Kidney (tissue), 14 donors: ENCODE data around the gene CACNB1. TPM values are rescaled to one million over a fixed set of nuclear protein-coding genes. Genes with fewer than 3 reads are reported as not detected.

ENCODE experiments used
- DNase-seq, 5 donors: peaks; one replicate each; pipeline ENCODE4 v3.0.0-alpha.2; 2013 to 2020
- FAIRE-seq: peaks from 2 replicates; lab custom pipeline; 2012; peaks lifted over from hg19 to GRCh38; lab: Jason Lieb, UNC
- H3K27ac ChIP-seq, 2 donors: one replicate each; pipeline ENCODE4 v1.7.0; 2013; ENCODE audit warnings: low read depth in 2 of 2, low read length in 2 of 2, inconsistent platforms in 1 of 2
- H3K27me3 ChIP-seq: one replicate; pipeline ENCODE4 v1.7.1; 2013; ENCODE audit warnings: low read length, inconsistent platforms; ENCODE audit not compliant: control insufficient read depth, insufficient read depth
- H3K36me3 ChIP-seq, 3 donors: one replicate each; pipeline versions ENCODE4 v1.7.0 to v1.7.1; 2013; ENCODE audit warnings: low read length in 3 of 3, control low read depth in 1 of 3, inconsistent platforms in 1 of 3; ENCODE audit not compliant: insufficient read depth in 3 of 3, control insufficient read depth in 2 of 3
- H3K4me1 ChIP-seq, 3 donors: one replicate each; pipeline versions ENCODE4 v1.7.0 to v1.7.1; 2013; ENCODE audit warnings: low read length in 3 of 3, inconsistent platforms in 1 of 3, low read depth in 1 of 3; ENCODE audit not compliant: control insufficient read depth in 2 of 3, insufficient read depth in 2 of 3
- H3K4me3 ChIP-seq, 3 donors: one replicate each; pipeline versions ENCODE4 v1.7.0 to v1.8.1; 2013; ENCODE audit warnings: low read length in 3 of 3, control low read depth in 1 of 3, inconsistent platforms in 1 of 3
- H3K9ac ChIP-seq, 3 donors: one replicate each; pipeline versions ENCODE4 v1.7.0 to v1.7.1; 2013; ENCODE audit warnings: low read length in 3 of 3, control low read depth in 1 of 3, inconsistent platforms in 1 of 3
- H3K9me3 ChIP-seq, 3 donors: one replicate each; pipeline versions ENCODE4 v1.7.0 to v1.7.1; 2013; ENCODE audit warnings: low read length in 3 of 3, control low read depth in 1 of 3, inconsistent platforms in 1 of 3; ENCODE audit not compliant: control insufficient read depth in 2 of 3, insufficient read depth in 1 of 3
- intact Hi-C: fragments of 100-400 bp; cut with DNase I; formaldehyde crosslinking; loops from one replicate; pipeline ENCODE4 v1.11.1; 2022
- polyA plus RNA-seq: library from polyadenylated mRNA; stranded (reverse); fragments of 350-450 nt; fragmentation: Illumina TruSeq; extraction: RNeasy Lipid Tissue Mini Kit (QIAGEN cat#74804); gene quantifications from one replicate; pipeline ENCODE4 v1.2.3, GENCODE V29; 2014; ENCODE audit warnings: low read depth, low replicate concordance; ENCODE audit not compliant: insufficient read depth
- total RNA-seq: library from RNA; stranded (reverse); fragmentation: NEBNext Ultra II Directional; extraction: Animal tissue kit (Norgen Biotek cat#: 25700); gene quantifications from one replicate; pipeline ENCODE4 v1.2.1, GENCODE V29; 2021
- TF ChIP-seq, protein P1 (sequence below): IDR thresholded peaks from 3 replicates; pipeline ENCODE4 v1.5.1; 2012; ENCODE audit warnings: mild to moderate bottlenecking, moderate library complexity, borderline replicate concordance; ENCODE audit not compliant: insufficient read depth; ENCODE audit errors: extremely low read depth
- donor health status: control.
- donor health status: control.
- donor health status: control.
- donor health status: control.
- donor health status: control.
- donor health status: DM: yes; HTN: yes; CAD: no.
- donor health status: Normal renal cell carcinoma (clear cell type).

Gene CACNB1
- total and polyA plus RNA-seq, 2 donors from 2014 or later, result 1.4 to 9.9 TPM

GRCh38 chr17:39231591-39232551 is 34.4 kb upstream of the CACNB1 start:
- no peaks in the 10 kb centered on the region for H3K27me3 ChIP-seq
- FAIRE-seq (no peak), DNase-seq (peak in 4 of 5 donors; percentile 69 to 85 (median 72))
- H3K4me3 ChIP-seq, result peak overlapping the region in 1 of 3 donors; percentile 2
- TF ChIP-seq, protein P1, sequence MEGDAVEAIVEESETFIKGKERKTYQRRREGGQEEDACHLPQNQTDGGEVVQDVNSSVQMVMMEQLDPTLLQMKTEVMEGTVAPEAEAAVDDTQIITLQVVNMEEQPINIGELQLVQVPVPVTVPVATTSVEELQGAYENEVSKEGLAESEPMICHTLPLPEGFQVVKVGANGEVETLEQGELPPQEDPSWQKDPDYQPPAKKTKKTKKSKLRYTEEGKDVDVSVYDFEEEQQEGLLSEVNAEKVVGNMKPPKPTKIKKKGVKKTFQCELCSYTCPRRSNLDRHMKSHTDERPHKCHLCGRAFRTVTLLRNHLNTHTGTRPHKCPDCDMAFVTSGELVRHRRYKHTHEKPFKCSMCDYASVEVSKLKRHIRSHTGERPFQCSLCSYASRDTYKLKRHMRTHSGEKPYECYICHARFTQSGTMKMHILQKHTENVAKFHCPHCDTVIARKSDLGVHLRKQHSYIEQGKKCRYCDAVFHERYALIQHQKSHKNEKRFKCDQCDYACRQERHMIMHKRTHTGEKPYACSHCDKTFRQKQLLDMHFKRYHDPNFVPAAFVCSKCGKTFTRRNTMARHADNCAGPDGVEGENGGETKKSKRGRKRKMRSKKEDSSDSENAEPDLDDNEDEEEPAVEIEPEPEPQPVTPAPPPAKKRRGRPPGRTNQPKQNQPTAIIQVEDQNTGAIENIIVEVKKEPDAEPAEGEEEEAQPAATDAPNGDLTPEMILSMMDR, result peak; percentile 51
- H3K9me3 ChIP-seq, result no peaks in the 10 kb centered on the region
- intact Hi-C loops, result no loop called here
- no peak overlapping the region for H3K9ac ChIP-seq
- H3K36me3 ChIP-seq, result no peaks in the 10 kb centered on the region
- peaks cover 0 to 8% (median 0%) of the 10 kb centered on the region in 3 donors for H3K4me1 ChIP-seq
- H3K27ac ChIP-seq, result no peak overlapping the region

- Histone ChIP-seq H3K27me3 (peaks cover 3% of the 10 kb centered on the region), H3K9ac (no peak overlapping the region)
- intact Hi-C loops, result no loop called here
Observed at GRCh38 chr17:39231091-39231561, 33.7 kb upstream of the CACNB1 start.

DNA sequence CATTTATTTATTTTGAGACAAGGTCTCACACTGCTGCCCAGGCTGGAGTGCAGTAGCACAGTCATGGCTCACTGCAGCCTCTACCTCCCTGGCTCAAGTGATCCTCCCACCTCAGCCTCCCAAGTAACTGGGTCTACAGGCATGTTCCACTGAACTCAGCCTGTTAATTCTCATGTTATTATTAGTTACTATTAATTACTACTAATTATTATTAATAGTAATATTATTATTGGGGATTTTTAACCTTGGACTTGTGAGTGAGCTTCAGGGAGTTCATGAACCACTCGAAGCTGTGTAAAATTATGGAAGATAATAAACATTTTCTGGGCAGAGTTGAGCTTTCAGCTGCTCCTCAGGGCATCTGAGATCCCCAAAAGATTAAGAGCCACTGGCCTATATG is 32.9 kb upstream of the CACNB1 start:
- Histone ChIP-seq H3K27ac (no peak overlapping the region), H3K4me1 (peaks cover 0 to 8% (median 3%) of the 10 kb centered on the region in 3 donors), H3K9me3 (no peaks in the 10 kb centered on the region), H3K27me3 (peaks cover 4% of the 10 kb centered on the region), H3K36me3 (no peaks in the 10 kb centered on the region), H3K4me3 (no peak overlapping the region), H3K9ac (no peak overlapping the region)
- peak in 2 of 5 donors; percentile 0 to 18 for DNase-seq
- intact Hi-C loops, result no loop called here
- FAIRE-seq, result no peak
- TF ChIP-seq, protein P1, result no peak

More at GRCh38 chr17:39231091-39231561, 33.7 kb upstream of the CACNB1 start:
- DNase-seq, result peak in 2 of 5 donors; percentile 53 to 82
- H3K36me3 ChIP-seq, result no peaks in the 10 kb centered on the region
- no peak overlapping the region for H3K4me3 ChIP-seq
- H3K4me1 ChIP-seq, result peaks cover 0 to 8% (median 2%) of the 10 kb centered on the region in 3 donors
- FAIRE-seq, result no peak
- no peak overlapping the region for H3K27ac ChIP-seq
- H3K9me3 ChIP-seq, result no peaks in the 10 kb centered on the region
- TF ChIP-seq, protein P1, result no peak
